Lung (tissue), 12 donors: Measurements from ENCODE around the gene LCN12. TPM values are rescaled to one million over a fixed set of nuclear protein-coding genes. Genes with fewer than 3 reads are reported as not detected.

ENCODE experiments used
- ATAC-seq: fragments of 200-7000 bp; cut with Tn5 transposase; one replicate; pipeline ENCODE4 v1.9.1; 2020; ENCODE audit warnings: moderate number of reproducible peaks; ENCODE audit not compliant: insufficient read depth, low FRiP score
- DNase-seq, 3 donors: peaks; one replicate each; pipeline ENCODE4 v3.0.0-alpha.2; 2013 to 2017
- H3K27ac ChIP-seq, 2 donors: one replicate each; pipeline ENCODE4 v1.5.1; 2013; ENCODE audit warnings: mild to moderate bottlenecking in 2 of 2, moderate library complexity in 2 of 2, control low read depth in 1 of 2, inconsistent platforms in 1 of 2, low read depth in 1 of 2, low read length in 1 of 2
- H3K27me3 ChIP-seq, 3 donors: one replicate each; pipeline ENCODE4 v1.5.1; 2013; ENCODE audit warnings: low read length in 2 of 3; ENCODE audit not compliant: control insufficient read depth in 3 of 3, insufficient read depth in 3 of 3
- H3K36me3 ChIP-seq, 4 donors: one replicate each; pipeline ENCODE4 v1.5.1; 2013; ENCODE audit warnings: low read length in 4 of 4, mild to moderate bottlenecking in 1 of 4, moderate library complexity in 1 of 4; ENCODE audit not compliant: control insufficient read depth in 4 of 4, insufficient read depth in 4 of 4
- H3K4me1 ChIP-seq, 5 donors: one replicate each; pipeline ENCODE4 v1.5.1; 2013; ENCODE audit warnings: low read length in 5 of 5, mild to moderate bottlenecking in 2 of 5, moderate library complexity in 1 of 5; ENCODE audit not compliant: control insufficient read depth in 5 of 5, insufficient read depth in 5 of 5
- H3K4me3 ChIP-seq: one replicate; pipeline ENCODE4 v1.5.1; 2013; ENCODE audit warnings: mild to moderate bottlenecking, control low read depth, moderate library complexity
- H3K9ac ChIP-seq, 2 donors: one replicate each; pipeline ENCODE4 v1.5.1; 2013; ENCODE audit warnings: low read length in 2 of 2, control low read depth in 1 of 2; ENCODE audit not compliant: insufficient read depth in 1 of 2
- H3K9me3 ChIP-seq, 4 donors: one replicate each; pipeline ENCODE4 v1.5.1; 2013; ENCODE audit warnings: low read length in 3 of 4, mild to moderate bottlenecking in 1 of 4, moderate library complexity in 1 of 4; ENCODE audit not compliant: control insufficient read depth in 4 of 4, insufficient read depth in 3 of 4
- CTCF ChIP-seq: IDR thresholded peaks from 2 replicates; pipeline ENCODE4 v1.5.1; 2012; ENCODE audit warnings: mild to moderate bottlenecking; ENCODE audit errors: control extremely low read depth, extremely low read depth
- WGBS, 2 donors: extraction: QIAGEN DNeasy Blood & Tissue Kit; methylation state at CpG; one replicate each; pipeline ENCODE4 v1.1.7; 2013; 5-methylcytosine and 5-hydroxymethylcytosine counted together
- polyA plus RNA-seq, 2 donors: library from polyadenylated mRNA; stranded (reverse); fragments of 200-250 nt; gene quantifications; one replicate each; pipeline ENCODE4 v1.2.1, GENCODE V29; 2013
- total RNA-seq, 2 donors: library from RNA; depleted of rRNA in 1 of 2; stranded (reverse); fragments of >200 nt in 1 of 2; gene quantifications; one replicate each; pipeline ENCODE4 v1.2.1, GENCODE V29; 2014 to 2021
- donor health status: control.
- donor health status: control.
- donor health status: Bipolar disorder and iron deficiency.
- donor health status: healthy.
- donor health status: DM: yes; HTN: yes; CAD: no.

LCN12 gene
- total and polyA plus RNA-seq, 4 donors = 0.35 to 6.3 (median 3.2) TPM

DNA sequence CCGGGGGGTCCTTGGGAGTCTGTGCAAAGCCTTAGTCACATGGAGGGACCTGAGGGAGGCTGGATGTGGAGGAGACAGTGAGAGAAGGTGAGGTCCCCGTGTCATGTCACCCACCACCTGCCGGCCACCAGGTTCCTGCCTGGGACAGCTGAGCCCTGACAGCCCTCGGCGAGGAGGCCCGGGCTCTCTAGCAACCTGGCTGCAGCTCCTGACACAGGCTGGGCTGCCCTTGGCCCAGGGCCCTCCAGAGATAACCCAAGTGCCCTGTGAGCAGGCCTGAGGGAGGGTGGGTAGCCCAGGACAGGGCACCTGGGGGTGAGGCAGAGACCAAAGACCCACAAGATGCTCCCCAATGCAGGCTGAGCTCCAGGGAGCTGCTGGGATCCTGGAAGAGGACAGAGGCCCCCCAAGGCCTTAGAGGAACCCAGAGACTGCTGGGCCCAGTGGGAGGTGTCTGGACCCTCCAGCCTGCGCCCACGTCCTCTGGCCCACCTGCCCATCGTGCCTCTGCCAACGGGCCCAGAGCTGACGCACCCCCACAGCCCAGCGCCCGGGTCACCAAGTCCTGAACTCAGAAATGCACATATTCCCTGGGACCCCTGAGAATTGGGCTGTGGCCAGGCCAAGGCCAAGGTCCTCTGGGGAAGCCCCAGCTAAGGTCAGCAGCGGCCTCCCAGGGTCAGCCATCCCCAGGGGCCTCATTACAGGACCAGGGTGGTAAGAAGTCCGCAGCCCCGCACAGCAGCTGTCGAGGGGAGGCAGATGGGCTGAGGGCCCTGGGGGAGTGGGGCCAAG lies 16.5 kb downstream of the LCN12 start:
- H3K36me3 ChIP-seq = no peaks in the 10 kb centered on the region
- no peak overlapping the region for H3K27ac ChIP-seq
- no peak overlapping the region for H3K4me3 ChIP-seq
- DNase-seq = no peak
- TF ChIP-seq CTCF = no peak
- H3K4me1 ChIP-seq = peaks cover 0 to 18% (median 5%) of the 10 kb centered on the region in 5 donors
- H3K9me3 ChIP-seq = no peaks in the 10 kb centered on the region
- H3K27me3 ChIP-seq = no peaks in the 10 kb centered on the region
- ATAC-seq = no peak
- H3K9ac ChIP-seq = no peak overlapping the region
- 79 to 88% methylated on average over 17 of the region's 17 CpGs for WGBS, 2 donors

GRCh38 chr9:136969150-136969549 lies 17.1 kb downstream of the LCN12 start:
- no peak overlapping the region for H3K27ac ChIP-seq
- H3K36me3 ChIP-seq = no peaks in the 10 kb centered on the region
- H3K9ac ChIP-seq = no peak overlapping the region
- peak in 1 of 3 donors; percentile 49 for DNase-seq
- H3K4me3 ChIP-seq = no peak overlapping the region
- no peaks in the 10 kb centered on the region for H3K27me3 ChIP-seq
- no peak for TF ChIP-seq CTCF
- no peaks in the 10 kb centered on the region for H3K9me3 ChIP-seq
- WGBS, 2 donors = 78 to 94% methylated on average over 17 of the region's 17 CpGs
- no peak for ATAC-seq
- peaks cover 0 to 18% (median 5%) of the 10 kb centered on the region in 5 donors for H3K4me1 ChIP-seq

DNA sequence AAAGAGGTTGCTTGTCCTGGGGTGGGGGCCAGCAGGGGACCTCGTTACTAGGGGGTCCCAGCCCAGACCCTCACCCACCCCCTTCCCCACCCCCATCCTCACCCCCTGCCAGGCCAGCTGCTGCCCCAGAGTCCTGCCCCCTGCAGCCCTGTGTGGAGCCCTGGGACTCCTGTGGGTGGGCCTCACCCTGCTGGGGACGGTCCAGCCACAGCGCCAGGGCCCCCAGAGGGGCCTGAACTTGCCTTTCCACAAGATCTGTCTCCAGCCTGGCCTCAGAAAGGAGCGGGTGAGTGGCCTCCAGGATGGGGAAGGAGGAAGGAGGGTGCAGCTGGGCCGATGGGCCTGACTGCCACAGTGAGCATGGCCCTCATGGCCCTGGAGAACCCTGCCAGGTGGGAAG lies 17.7 kb downstream of the LCN12 start:
- Histone ChIP-seq H3K9ac (no peak overlapping the region), H3K27me3 (no peaks in the 10 kb centered on the region), H3K9me3 (no peaks in the 10 kb centered on the region), H3K36me3 (no peaks in the 10 kb centered on the region), H3K4me3 (no peak overlapping the region), H3K4me1 (peaks cover 0 to 18% (median 3%) of the 10 kb centered on the region in 5 donors), H3K27ac (no peak overlapping the region)
- no peak for DNase-seq
- TF ChIP-seq CTCF = no peak
- WGBS, 2 donors = 74 to 83% methylated on average over 5 of the region's 5 CpGs
- ATAC-seq = no peak
